Peyer's patch (tissue), 4 donors: ENCODE results near the gene CALM3.

Experiments
- POLR2A ChIP-seq, 2 donors: fragments of 450-650 bp; IDR thresholded peaks; one replicate each; pipeline ENCODE4 v1.5.1; 2017; ENCODE audit warnings: antibody characterized with exemption in 2 of 2, mild to moderate bottlenecking in 2 of 2, moderate library complexity in 2 of 2
- TF ChIP-seq, protein P1 (sequence below), 6 experiments: fragments of 450-650 bp in 4 of 6; fragments of 200-600 bp in 2 of 6; sonication (generic) in 1 of 6; IDR thresholded peaks; one replicate each; pipeline ENCODE4 v1.5.1; 2017 to 2019; ENCODE audit warnings: antibody characterized with exemption in 6 of 6, mild to moderate bottlenecking in 3 of 6, moderate library complexity in 1 of 6

DNA sequence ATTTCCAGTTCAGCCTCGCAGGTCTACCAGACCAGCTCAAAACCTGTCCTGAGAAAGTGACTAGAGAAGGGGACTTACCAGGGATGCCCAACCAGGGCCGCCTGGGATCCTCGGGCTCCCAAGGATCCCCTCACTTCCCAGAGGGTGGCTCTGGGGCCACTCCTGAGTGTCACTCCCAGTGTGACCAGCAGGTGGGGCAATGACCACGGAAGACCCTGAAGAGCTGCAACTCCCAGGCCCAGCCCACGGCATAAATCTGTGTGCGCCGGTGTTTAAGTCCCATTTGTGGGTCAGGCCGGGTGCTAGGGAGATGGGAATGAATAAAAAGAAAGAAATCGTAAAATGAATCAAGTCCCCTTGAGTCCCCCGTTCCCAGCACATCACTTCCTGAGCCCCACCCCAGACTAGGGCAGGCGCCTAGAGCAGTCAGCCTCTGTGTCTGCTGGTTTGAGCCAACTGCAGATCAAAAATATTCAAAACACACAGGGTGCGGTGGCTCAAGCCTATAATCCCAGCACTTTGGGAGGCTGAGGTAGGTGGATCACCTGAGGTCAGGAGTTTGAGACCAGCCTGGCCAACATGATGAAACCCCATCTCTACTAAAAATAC is 13.1 kb downstream of the CALM3 start:
- TF ChIP-seq POLR2A (IDR thresholded peaks at IDR 0.05) = no peak
- TF ChIP-seq, protein P1, sequence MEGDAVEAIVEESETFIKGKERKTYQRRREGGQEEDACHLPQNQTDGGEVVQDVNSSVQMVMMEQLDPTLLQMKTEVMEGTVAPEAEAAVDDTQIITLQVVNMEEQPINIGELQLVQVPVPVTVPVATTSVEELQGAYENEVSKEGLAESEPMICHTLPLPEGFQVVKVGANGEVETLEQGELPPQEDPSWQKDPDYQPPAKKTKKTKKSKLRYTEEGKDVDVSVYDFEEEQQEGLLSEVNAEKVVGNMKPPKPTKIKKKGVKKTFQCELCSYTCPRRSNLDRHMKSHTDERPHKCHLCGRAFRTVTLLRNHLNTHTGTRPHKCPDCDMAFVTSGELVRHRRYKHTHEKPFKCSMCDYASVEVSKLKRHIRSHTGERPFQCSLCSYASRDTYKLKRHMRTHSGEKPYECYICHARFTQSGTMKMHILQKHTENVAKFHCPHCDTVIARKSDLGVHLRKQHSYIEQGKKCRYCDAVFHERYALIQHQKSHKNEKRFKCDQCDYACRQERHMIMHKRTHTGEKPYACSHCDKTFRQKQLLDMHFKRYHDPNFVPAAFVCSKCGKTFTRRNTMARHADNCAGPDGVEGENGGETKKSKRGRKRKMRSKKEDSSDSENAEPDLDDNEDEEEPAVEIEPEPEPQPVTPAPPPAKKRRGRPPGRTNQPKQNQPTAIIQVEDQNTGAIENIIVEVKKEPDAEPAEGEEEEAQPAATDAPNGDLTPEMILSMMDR (IDR thresholded peaks at IDR 0.05) = peak; percentile 83 to 88 (median 86)
